ENCODE measurements around the gene TFF3. TPM values are rescaled to one million over a fixed set of nuclear protein-coding genes. Genes with fewer than 3 reads are reported as not detected.
A peak's percentile ranks its signal among the peaks of the same experiment; 100 is the strongest.

The TFF3 gene
- total RNA-seq, 1 experiment from 2014 or later = not detected

- H3K27ac ChIP-seq (ENCODE audit: low read depth, low read length, poor library complexity, severe bottlenecking) = no peak overlapping the region
- no TSS peak for BruUV-seq (replicated peaks)
- POLR2A ChIA-PET (ENCODE audit: low non-redundant PET) = no interaction called here
These were observed 22.9 kb upstream of the TFF3 start for GRCh38 chr21:42337830-42338728.

DNA sequence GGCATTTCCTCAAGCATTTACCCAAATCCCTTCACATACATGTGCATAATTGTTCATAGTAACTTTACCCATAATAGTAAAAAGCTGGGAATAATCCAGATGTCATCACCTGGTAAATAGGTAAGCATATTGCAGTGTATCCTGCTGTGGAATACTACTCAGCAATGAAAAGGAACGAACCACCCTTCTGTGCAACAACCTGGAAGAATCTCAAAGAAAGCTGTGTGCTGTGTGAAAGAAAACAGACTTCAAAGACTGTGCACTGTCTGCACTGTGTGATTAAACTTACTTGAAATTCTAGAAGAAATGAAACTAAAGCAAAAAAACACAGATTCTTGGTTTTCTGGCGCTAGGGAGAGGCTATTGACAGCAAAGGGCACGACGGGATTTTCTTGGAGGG is 22.1 kb upstream of the TFF3 start:
- CTCF ChIA-PET = no interaction called here
- Histone ChIP-seq H3K27me3 (replicated peaks; ENCODE audit: insufficient read depth, low read depth, low read length, poor library complexity) (peaks cover 15% of the 10 kb centered on the region), H3K4me1 (ENCODE audit: insufficient read depth, low read length, poor library complexity, severe bottlenecking) (no peaks in the 10 kb centered on the region), H3K9me3 (ENCODE audit: low read depth, low read length, poor library complexity, severe bottlenecking) (no peaks in the 10 kb centered on the region), H3K4me3 (ENCODE audit: low read depth, low read length, poor library complexity, severe bottlenecking) (no peak overlapping the region), H3K27ac (ENCODE audit: low read depth, low read length, poor library complexity, severe bottlenecking) (no peak overlapping the region), H3K36me3 (ENCODE audit: insufficient read depth, low read length, poor library complexity, severe bottlenecking) (no peaks in the 10 kb centered on the region)
- intact Hi-C loops (cut with micrococcal nuclease; ENCODE audit: unreplicated experiment) = no loop called here
- TF ChIP-seq EZH2 (IDR thresholded peaks at IDR 0.05; ENCODE audit: borderline replicate concordance, low read depth, low read length, poor library complexity, severe bottlenecking) (no peak), CTCF (conservative IDR thresholded peaks at IDR 0.05; ENCODE audit: low read depth, low read length) (no peak)
- POLR2A ChIA-PET (ENCODE audit: low non-redundant PET) = interaction anchor here (0.5 kb wide), 1 partner anchor 548 kb away, joined by 5 read pairs; no protein-coding TSS in a partner anchor
- DNase-seq (ENCODE audit: low spot score) = no peak
- BruUV-seq (replicated peaks) = no TSS peak

More at GRCh38 chr21:42337830-42338728, 22.9 kb upstream of the TFF3 start:
- Histone ChIP-seq H3K4me1 (ENCODE audit: insufficient read depth, low read length, poor library complexity, severe bottlenecking) (no peaks in the 10 kb centered on the region), H3K27me3 (replicated peaks; ENCODE audit: insufficient read depth, low read depth, low read length, poor library complexity) (peaks cover 15% of the 10 kb centered on the region), H3K36me3 (ENCODE audit: insufficient read depth, low read length, poor library complexity, severe bottlenecking) (no peaks in the 10 kb centered on the region), H3K4me3 (ENCODE audit: low read depth, low read length, poor library complexity, severe bottlenecking) (no peak overlapping the region), H3K9me3 (ENCODE audit: low read depth, low read length, poor library complexity, severe bottlenecking) (no peaks in the 10 kb centered on the region)
- DNase-seq (ENCODE audit: low spot score) = peak; percentile 67
- CTCF ChIA-PET = interaction anchor here (0.6 kb wide), 1 partner anchor 159 kb away, joined by 3 read pairs; no protein-coding TSS in a partner anchor
- peak; percentile 81 for TF ChIP-seq CTCF (conservative IDR thresholded peaks at IDR 0.05; ENCODE audit: low read depth, low read length)
- TF ChIP-seq EZH2 (IDR thresholded peaks at IDR 0.05; ENCODE audit: borderline replicate concordance, low read depth, low read length, poor library complexity, severe bottlenecking) = no peak
- intact Hi-C loops (cut with micrococcal nuclease; ENCODE audit: unreplicated experiment) = loop anchor here (2.0 kb wide), 1 partner anchor 113 kb away; no protein-coding TSS in a partner anchor

- ChIA-PET CTCF (no interaction called here), POLR2A (ENCODE audit: low non-redundant PET) (interaction anchor here (0.6 kb wide), 1 partner anchor 884 kb away, joined by 7 read pairs; no protein-coding TSS in a partner anchor)
- H3K4me3 ChIP-seq (ENCODE audit: low read depth, low read length, poor library complexity, severe bottlenecking) = no peak overlapping the region
- peaks cover 15% of the 10 kb centered on the region for H3K27me3 ChIP-seq (replicated peaks; ENCODE audit: insufficient read depth, low read depth, low read length, poor library complexity)
- BruUV-seq (replicated peaks) = no TSS peak
- no peaks in the 10 kb centered on the region for H3K36me3 ChIP-seq (ENCODE audit: insufficient read depth, low read length, poor library complexity, severe bottlenecking)
- no peak for TF ChIP-seq CTCF (conservative IDR thresholded peaks at IDR 0.05; ENCODE audit: low read depth, low read length)
- no peak for TF ChIP-seq EZH2 (IDR thresholded peaks at IDR 0.05; ENCODE audit: borderline replicate concordance, low read depth, low read length, poor library complexity, severe bottlenecking)
- no peaks in the 10 kb centered on the region for H3K9me3 ChIP-seq (ENCODE audit: low read depth, low read length, poor library complexity, severe bottlenecking)
- intact Hi-C loops (cut with micrococcal nuclease; ENCODE audit: unreplicated experiment) = no loop called here
- DNase-seq (ENCODE audit: low spot score) = no peak
- no peaks in the 10 kb centered on the region for H3K4me1 ChIP-seq (ENCODE audit: insufficient read depth, low read length, poor library complexity, severe bottlenecking)
- H3K27ac ChIP-seq (ENCODE audit: low read depth, low read length, poor library complexity, severe bottlenecking) = no peak overlapping the region
These were observed 20.8 kb upstream of the TFF3 start for GRCh38 chr21:42336054-42336453.

Measured in A673 (cell line).